ENCODE data around the gene ARHGEF39.

Gene ARHGEF39

DNA sequence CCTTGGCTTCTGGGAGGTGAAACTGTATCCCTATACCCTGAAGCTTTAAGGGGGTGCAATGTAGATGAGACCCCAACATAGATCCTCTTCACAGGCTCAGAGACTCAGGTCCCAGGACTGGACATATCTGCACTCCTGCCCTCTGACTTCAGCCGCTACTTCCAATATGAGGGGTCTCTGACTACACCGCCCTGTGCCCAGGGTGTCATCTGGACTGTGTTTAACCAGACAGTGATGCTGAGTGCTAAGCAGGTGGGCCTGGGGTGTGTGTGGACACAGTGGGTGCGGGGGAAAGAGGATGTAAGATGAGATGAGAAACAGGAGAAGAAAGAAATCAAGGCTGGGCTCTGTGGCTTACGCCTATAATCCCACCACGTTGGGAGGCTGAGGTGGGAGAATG lies 14.1 kb upstream of the ARHGEF39 start:
- no peak for DNase-seq

DNA sequence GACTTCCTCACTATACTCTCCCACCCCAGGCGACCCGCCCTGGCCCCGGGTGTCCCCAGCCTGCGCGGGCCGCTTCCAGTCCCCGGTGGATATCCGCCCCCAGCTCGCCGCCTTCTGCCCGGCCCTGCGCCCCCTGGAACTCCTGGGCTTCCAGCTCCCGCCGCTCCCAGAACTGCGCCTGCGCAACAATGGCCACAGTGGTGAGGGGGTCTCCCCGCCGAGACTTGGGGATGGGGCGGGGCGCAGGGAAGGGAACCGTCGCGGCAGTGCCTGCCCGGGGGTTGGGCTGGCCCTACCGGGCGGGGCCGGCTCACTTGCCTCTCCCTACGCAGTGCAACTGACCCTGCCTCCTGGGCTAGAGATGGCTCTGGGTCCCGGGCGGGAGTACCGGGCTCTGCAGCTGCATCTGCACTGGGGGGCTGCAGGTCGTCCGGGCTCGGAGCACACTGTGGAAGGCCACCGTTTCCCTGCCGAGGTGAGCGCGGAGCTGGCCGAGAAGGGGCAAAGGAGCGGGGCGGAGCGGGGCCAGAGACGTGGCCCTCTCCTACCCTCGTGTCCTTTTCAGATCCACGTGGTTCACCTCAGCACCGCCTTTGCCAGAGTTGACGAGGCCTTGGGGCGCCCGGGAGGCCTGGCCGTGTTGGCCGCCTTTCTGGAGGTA lies 10.9 kb upstream of the ARHGEF39 start:
- DNase-seq, result peak in 16 of 56 donors; percentile 10 to 46 (median 22)

GRCh38 chr9:35675204-35675603 lies 10.2 kb upstream of the ARHGEF39 start:
- DNase-seq, result no peak

- DNase-seq, result no peak
Observed at GRCh38 chr9:35674025-35674361, 9.0 kb upstream of the ARHGEF39 start.

DNA sequence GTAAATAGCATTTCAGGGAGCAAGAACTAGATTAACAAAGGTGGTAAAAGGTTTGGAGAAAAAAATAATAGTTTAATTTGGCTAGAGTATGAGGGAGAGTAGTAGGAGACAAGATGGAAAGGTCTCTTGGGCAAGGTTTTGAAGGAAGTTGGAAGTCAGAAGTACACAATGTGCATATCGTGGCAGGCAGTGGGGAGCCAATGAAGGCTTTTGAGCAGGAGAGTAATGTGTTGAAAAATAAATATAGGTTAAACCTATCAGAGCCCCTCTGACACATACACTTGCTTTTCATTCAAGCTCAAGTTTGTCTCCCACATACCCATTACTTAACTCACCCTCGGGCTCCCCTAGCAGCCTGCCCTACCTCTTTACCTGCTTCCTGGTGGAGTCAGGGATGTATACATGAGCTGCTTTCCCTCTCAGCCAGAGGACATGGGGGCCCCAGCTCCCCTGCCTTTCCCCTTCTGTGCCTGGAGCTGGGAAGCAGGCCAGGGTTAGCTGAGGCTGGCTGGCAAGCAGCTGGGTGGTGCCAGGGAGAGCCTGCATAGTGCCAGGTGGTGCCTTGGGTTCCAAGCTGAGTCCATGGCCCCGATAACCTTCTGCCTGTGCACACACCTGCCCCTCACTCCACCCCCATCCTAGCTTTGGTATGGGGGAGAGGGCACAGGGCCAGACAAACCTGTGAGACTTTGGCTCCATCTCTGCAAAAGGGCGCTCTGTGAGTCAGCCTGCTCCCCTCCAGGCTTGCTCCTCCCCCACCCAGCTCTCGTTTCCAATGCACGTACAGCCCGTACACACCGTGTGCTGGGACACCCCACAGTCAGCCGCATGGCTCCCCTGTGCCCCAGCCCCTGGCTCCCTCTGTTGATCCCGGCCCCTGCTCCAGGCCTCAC lies 8.4 kb upstream of the ARHGEF39 start, which contains the start of gene CA9:
TSS of gene CA9 (plus strand) at position 797 of the 893 bp plus-strand sequence. CDS start at position 829, 32 bp downstream.
- DNase-seq, result peak in 14 of 56 donors; percentile 5 to 48 (median 25)

DNA sequence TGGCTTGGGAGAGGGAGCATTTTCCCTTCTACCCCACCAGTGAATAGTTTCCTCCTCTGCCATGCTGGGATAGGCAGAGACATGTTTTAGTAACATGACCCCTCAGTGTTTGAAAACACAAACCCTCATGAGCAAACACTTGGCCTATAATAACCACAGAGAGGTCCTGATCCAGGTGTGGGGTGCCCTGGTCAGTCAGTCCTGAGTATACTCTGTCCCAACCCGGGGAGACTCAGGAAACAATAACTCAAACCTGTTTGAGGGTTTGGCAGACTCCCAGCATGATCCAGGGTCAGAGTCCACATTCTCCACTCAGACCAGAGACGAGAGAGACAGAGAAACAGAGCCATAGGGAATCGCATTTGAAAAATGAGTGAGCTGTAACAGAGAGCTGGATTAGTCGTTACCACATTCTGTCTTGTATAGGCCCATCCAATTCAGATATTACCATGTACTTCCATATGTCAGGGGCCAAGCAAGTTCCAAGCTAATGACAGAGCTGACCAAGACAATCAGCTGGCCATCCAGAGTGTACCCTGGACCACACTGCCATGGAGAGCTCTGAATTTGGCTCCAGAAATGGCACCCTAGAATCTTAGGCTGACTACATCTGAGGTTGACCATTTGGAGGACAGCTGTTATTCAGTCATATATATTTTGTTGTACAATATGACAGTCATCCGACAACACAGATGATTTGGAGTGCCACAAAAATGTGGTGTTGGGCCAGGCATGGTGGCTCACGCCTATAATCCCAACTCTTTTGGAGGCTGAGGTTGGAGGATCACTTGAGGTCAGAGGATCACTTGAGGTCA lies 4.5 kb upstream of the ARHGEF39 start:
- no peak for DNase-seq

DNA sequence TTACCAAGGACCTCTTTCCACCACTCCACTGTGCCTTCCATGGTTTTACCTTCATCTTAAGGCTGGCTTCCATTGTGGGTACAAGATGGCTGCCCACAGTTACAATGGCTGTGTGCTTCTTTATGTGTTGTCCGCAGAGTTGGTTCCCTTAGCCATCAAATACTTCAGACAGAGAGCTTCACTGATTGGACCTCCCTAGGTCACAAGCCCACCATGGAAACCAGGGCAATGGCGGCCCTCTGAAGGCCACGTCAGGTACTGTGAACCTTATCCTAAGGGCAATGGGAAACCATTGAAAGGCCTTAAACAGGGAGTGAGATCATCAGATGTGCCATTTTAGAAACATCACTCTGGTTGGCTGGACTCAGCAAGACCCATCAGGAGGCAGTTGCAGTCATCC lies 2.9 kb upstream of the ARHGEF39 start:
- no peak for DNase-seq

- DNase-seq, result no peak
Observed at GRCh38 chr9:35666549-35666948, 1.6 kb upstream of the ARHGEF39 start.

DNA sequence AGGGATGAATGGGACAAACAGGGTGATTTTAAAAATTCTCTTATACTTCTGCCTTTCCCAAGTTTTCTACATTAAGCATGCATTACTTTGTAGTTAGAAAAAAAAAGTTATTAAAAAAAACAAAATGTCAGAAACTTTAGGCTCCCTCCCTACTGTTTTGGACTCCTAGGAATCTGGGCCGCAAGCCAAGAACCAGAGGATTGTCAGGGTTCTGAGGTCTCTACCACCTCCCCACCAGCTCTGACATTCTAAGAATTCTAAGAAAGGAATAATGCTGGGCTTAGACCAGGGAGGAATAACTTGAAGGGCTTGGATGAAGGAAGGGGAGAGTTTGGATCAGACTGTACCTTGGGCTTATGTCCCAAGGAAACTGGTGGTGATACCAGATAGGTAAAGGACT lies 1.1 kb upstream of the ARHGEF39 start:
- DNase-seq, result no peak

DNA sequence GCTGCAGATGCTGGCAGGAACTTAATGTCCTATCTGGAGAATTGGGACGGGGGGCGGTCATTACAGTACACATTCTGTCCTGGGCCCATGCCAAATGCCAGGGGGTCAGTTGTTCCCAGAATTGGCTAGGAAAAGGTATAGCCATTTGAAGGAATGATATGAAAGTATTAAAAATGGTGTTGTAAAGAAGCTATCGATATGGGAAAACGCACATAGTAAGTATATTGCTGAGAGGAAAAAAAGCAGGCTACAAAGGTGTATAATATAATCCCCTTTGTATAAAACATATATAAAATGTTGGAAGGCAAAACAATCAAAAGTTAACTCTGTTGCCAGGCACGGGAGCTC lies 450 bp upstream of the ARHGEF39 start:
- DNase-seq, result no peak

DNA sequence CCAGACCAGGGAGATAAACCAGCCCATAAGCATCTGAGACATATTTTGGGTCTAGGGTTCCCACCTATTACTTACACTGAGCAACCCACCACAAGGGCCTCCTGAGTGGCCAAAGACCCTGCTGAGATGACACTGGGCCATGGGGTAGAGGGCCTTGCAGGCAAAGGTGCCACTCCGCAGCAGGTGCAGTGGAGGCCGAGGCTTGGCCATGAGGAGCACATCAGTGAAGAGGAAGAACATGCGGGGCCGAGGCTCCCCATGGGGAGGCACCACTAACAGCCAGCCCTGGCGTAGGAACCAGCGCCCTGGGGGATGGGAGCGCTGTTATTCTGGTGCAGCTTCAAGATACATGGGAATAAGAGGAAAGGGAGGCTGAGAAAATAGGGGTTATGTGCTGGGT lies 2.6 kb downstream of the ARHGEF39 start:
- DNase-seq, result no peak

DNA sequence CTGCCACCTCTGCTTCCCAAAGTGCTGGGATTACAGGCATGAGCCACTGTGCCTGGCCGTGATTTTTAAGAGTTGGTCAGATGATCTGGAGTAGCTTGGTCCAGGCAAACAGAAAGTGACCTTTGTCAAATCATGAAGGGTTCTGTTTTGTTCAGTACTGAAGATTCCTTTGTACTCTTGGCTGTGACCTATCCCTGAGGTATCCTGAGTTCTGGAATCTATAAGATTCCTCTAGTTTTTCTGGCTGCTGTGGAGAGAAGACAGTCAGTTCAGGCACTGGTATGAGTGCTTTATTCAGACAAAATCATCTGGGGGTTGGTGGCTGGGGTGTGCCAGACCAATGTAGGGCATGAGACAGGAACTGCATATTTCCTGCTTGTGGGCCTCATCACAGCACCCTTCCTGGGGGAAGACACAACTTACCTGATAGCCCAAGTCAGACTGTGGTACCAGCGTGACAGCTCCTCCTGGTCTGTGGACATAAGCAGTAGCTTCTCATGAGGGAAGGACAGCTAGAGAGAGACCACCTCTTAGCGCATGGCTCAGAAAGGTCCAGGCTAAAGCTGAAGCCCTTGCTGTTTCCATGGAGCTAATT lies 3.1 kb downstream of the ARHGEF39 start:
- no peak for DNase-seq

GRCh38 chr9:35660966-35661415 lies 4.0 kb downstream of the ARHGEF39 start:
- peak in 5 of 56 donors; percentile 5 to 32 (median 10) for DNase-seq

- DNase-seq, result no peak
Observed at GRCh38 chr9:35659340-35659739, 5.7 kb downstream of the ARHGEF39 start.

- DNase-seq, result peak in 4 of 56 donors; percentile 12 to 29 (median 24)
Observed at GRCh38 chr9:35658968-35659220, 6.1 kb downstream of the ARHGEF39 start.

DNA sequence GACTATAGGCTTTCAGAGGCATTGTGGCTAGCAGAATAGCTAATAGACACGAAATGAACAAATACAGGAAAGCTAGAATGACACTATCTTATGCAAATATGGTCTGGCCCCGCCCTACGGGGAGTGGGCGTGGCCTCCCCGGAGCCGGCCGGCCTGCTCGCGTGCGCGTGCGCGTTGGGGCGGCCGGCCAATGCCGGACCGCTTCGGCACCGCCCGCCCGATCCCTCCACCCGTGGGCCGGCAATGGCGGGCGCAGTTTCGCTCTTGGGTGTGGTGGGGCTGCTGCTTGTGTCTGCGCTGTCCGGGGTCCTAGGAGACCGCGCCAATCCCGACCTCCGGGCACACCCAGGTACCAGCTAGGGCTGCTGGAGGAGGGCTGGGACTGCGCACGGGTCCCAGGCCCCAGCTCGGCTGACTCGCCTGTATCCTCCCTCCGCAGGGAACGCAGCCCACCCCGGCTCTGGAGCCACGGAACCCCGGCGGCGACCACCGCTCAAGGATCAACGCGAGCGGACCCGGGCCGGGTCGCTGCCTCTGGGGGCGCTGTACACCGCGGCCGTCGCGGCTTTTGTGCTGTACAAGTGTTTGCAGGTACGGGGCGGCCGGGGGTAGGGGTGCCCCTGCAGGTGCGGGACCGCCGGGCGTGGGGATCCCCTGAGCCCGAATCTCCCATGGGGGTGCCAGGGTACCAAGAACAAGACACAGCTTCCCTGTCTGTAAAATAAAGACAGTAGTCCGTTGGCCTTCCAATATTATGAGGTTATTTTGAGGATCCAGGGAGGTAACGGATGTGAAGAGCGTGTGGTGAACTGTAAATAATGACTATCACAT lies 6.6 kb downstream of the ARHGEF39 start, which contains the start of gene CCDC107:
TSS of gene CCDC107 (plus strand) at position 156 of the 831 bp plus-strand sequence. CDS start at position 244, 88 bp downstream.
- peak; percentile 14 to 91 (median 75) for DNase-seq

DNA sequence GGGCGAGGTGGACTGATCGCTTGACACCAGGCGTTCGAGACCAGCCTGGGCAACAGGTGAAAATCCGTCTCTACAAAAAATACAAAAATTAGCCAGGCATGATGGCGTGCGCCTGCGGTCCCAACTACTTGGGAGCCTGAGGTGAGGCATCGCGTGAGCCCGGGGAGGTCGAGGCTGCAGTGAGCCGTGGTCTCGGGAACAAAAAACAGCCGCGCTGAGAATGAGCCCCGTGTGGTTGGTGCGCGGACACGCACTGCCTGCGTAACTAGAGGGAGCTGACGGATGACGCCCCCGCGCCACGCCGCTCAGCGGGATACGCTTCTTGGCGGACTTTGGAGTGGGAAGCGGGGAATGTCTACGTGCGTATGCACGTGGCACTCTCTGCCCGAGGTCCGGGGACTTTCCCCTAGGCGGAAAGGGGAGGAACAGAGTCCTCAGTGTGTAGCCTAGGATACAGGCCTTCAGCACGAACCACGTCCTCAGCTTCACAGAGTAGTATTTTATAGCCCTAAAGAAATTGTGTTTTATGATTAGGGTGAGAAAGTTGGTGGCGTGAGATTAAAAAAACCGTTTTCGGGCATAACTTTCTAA lies 7.4 kb downstream of the ARHGEF39 start, which contains the start of gene RMRP:
TSS of gene RMRP (minus strand) at position 474 of the 591 bp plus-strand sequence.
- peak; percentile 43 to 99 (median 94) for DNase-seq

DNA sequence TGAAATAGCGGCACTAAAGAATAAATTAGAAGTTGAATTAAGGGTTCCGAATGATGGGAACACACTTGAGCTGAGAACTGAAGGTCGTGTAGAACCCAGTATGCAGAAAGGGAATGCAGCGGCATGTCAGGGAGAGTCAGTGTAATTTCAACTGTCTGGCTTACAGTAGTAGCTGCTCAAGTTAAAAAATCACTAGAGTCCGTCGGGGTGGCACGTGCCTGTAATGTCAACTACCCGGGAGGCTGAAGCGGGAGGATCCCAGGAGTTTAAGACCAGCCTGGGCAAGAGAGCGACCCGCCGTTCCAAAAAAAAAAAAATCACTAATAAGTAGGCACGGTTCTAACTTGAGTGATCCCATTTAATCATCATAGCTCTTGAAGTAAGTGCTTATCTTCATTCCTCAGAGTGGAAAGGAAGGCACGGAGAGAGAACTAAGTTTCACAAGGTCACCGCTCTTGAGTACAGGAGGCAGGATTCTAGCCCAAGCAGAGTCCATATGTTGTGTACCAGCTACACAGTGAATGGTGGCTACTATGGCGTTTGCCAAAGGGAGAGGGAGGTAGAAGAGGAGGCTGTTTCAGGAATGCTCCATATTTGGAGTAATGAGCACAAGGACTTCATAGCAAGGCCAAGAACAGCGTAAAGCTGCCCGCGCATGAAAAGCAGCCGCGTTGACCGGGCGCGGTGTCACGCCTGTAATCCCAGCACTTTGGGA lies 8.0 kb downstream of the ARHGEF39 start:
- DNase-seq, result peak in 6 of 56 donors; percentile 27 to 82 (median 54)

DNA sequence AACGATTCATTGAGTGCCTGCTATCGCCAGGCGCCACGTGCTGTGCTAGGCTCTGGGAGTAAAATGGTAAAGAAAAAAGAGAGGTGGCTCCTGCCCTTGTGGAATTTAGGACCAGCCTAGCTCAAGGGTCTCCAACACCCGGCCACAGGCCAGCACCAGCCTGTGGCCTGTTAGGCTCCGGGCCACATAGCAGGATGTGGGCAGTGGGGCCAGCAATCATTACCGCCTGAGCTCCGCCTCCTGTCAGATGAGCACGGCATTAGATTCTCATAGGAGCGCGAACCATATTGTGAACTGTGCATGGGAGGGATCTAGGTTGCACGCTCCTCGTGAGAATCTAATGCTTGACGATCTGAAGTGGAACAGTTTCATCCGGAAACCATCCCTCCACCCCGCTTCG lies 8.6 kb downstream of the ARHGEF39 start:
- no peak for DNase-seq
